HCT116 (cell line): ENCODE data around the gene KIFC3.

Experiments used
- CBX3 ChIP-seq: IDR thresholded peaks from 2 replicates; pipeline ENCODE4 v1.6.1; 2012; ENCODE audit warnings: low read depth
- CEBPB ChIP-seq: IDR thresholded peaks from 2 replicates; pipeline ENCODE4 v1.6.1; 2012; ENCODE audit warnings: low read depth
- EGR1 ChIP-seq: IDR thresholded peaks from 2 replicates; pipeline ENCODE4 v1.6.1; 2012; ENCODE audit warnings: low read depth
- EZH2 ChIP-seq: fragments of 200-600 bp; sonication (generic); IDR thresholded peaks from 2 replicates; pipeline ENCODE4 v1.6.1; 2017; ENCODE audit warnings: antibody characterized with exemption, mixed run types
- JUND ChIP-seq: IDR thresholded peaks from 2 replicates; pipeline ENCODE4 v1.6.1; 2012
- POLR2A ChIP-seq: IDR thresholded peaks from 2 replicates; pipeline ENCODE4 v1.7.0; 2011; ENCODE audit warnings: borderline replicate concordance; ENCODE audit not compliant: insufficient read depth, insufficient read length; ENCODE audit errors: extremely low read depth
- POLR2AphosphoS5 ChIP-seq: IDR thresholded peaks from 2 replicates; pipeline ENCODE4 v1.6.1; 2011; ENCODE audit warnings: mild to moderate bottlenecking, low read depth, low read length, moderate library complexity
- SP1 ChIP-seq: IDR thresholded peaks from 2 replicates; pipeline ENCODE4 v1.6.1; 2012; ENCODE audit warnings: low read depth
- TCF7L2 ChIP-seq: IDR thresholded peaks from 2 replicates; pipeline ENCODE4 v1.7.0; 2011; ENCODE audit warnings: borderline replicate concordance, inconsistent platforms; ENCODE audit not compliant: insufficient read depth, insufficient read length; ENCODE audit errors: extremely low read depth
- YY1 ChIP-seq: IDR thresholded peaks from 2 replicates; pipeline ENCODE4 v1.6.1; 2011; ENCODE audit warnings: low read length, low read depth, moderate library complexity, mild to moderate bottlenecking; ENCODE audit not compliant: insufficient replicate concordance; ENCODE audit errors: extremely low read depth
- ZFX ChIP-seq: fragments of 450-650 bp; IDR thresholded peaks from 2 replicates; pipeline ENCODE4 v1.6.1; 2017
- TF ChIP-seq, protein P1 (sequence below), 3 experiments: fragments of 200-600 bp in 1 of 3; sonication (generic) in 1 of 3; IDR thresholded peaks in 2 of 3; conservative IDR thresholded peaks in 1 of 3; 2 replicates each; pipeline ENCODE4 v1.5.1; 2012 to 2017; ENCODE audit warnings: low read depth in 2 of 3, low read length in 2 of 3, antibody characterized with exemption in 1 of 3, borderline replicate concordance in 1 of 3, control low read depth in 1 of 3, mild to moderate bottlenecking in 1 of 3, mixed read lengths in 1 of 3, mixed run types in 1 of 3, moderate library complexity in 1 of 3; ENCODE audit not compliant: insufficient read depth in 1 of 3
- TF ChIP-seq, protein P2 (sequence below): IDR thresholded peaks from 2 replicates; pipeline ENCODE4 v1.6.1; 2012
- TF ChIP-seq, protein P3 (sequence below): IDR thresholded peaks from 2 replicates; pipeline ENCODE4 v1.6.1; 2012; ENCODE audit warnings: low read depth

DNA sequence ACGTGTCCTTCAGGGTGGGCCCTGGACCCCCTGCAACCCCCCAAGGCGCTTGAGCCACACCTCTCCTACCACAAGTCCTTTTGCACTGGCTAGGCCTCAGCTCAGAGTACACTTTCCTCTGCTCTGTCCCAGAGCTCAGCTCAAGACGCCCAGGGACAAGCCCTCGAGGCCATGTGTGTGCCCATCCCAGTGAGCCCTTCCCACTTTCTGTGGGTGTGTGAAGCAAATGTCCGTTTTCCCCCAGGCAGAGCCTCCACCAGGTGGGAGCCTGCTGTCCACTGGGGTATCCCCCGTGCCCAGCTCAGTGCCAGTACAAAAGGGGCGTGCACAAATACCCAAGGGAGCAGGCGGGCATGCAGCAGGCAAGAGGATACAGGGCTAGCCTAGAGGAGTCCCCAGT, 18.4 kb downstream of the KIFC3 start:
- no peak for TF ChIP-seq POLR2AphosphoS5
- no peak for TF ChIP-seq CEBPB
- TF ChIP-seq, protein P1, sequence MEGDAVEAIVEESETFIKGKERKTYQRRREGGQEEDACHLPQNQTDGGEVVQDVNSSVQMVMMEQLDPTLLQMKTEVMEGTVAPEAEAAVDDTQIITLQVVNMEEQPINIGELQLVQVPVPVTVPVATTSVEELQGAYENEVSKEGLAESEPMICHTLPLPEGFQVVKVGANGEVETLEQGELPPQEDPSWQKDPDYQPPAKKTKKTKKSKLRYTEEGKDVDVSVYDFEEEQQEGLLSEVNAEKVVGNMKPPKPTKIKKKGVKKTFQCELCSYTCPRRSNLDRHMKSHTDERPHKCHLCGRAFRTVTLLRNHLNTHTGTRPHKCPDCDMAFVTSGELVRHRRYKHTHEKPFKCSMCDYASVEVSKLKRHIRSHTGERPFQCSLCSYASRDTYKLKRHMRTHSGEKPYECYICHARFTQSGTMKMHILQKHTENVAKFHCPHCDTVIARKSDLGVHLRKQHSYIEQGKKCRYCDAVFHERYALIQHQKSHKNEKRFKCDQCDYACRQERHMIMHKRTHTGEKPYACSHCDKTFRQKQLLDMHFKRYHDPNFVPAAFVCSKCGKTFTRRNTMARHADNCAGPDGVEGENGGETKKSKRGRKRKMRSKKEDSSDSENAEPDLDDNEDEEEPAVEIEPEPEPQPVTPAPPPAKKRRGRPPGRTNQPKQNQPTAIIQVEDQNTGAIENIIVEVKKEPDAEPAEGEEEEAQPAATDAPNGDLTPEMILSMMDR (IDR thresholded peaks at IDR 0.05 in 2 of 3, conservative IDR thresholded peaks at IDR 0.05 in 1 of 3; ENCODE audit: borderline replicate concordance in 1 of 3, insufficient read depth in 1 of 3, low read depth in 2 of 3, low read length in 2 of 3): no peak
- TF ChIP-seq, protein P2, sequence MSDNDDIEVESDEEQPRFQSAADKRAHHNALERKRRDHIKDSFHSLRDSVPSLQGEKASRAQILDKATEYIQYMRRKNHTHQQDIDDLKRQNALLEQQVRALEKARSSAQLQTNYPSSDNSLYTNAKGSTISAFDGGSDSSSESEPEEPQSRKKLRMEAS: no peak
- TF ChIP-seq EZH2: no peak
- TF ChIP-seq CBX3: no peak
- TF ChIP-seq POLR2A: no peak
- TF ChIP-seq SP1: no peak
- no peak for TF ChIP-seq ZFX
- TF ChIP-seq YY1: no peak
- TF ChIP-seq JUND: no peak
- TF ChIP-seq, protein P3, sequence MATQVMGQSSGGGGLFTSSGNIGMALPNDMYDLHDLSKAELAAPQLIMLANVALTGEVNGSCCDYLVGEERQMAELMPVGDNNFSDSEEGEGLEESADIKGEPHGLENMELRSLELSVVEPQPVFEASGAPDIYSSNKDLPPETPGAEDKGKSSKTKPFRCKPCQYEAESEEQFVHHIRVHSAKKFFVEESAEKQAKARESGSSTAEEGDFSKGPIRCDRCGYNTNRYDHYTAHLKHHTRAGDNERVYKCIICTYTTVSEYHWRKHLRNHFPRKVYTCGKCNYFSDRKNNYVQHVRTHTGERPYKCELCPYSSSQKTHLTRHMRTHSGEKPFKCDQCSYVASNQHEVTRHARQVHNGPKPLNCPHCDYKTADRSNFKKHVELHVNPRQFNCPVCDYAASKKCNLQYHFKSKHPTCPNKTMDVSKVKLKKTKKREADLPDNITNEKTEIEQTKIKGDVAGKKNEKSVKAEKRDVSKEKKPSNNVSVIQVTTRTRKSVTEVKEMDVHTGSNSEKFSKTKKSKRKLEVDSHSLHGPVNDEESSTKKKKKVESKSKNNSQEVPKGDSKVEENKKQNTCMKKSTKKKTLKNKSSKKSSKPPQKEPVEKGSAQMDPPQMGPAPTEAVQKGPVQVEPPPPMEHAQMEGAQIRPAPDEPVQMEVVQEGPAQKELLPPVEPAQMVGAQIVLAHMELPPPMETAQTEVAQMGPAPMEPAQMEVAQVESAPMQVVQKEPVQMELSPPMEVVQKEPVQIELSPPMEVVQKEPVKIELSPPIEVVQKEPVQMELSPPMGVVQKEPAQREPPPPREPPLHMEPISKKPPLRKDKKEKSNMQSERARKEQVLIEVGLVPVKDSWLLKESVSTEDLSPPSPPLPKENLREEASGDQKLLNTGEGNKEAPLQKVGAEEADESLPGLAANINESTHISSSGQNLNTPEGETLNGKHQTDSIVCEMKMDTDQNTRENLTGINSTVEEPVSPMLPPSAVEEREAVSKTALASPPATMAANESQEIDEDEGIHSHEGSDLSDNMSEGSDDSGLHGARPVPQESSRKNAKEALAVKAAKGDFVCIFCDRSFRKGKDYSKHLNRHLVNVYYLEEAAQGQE: no peak
- no peak for TF ChIP-seq EGR1
- TF ChIP-seq TCF7L2: no peak
